Measurements from ENCODE around the gene PFDN4. TPM values are rescaled to one million over a fixed set of nuclear protein-coding genes. Genes with fewer than 3 reads are reported as not detected.

PFDN4 gene
- polyA plus RNA-seq, 1 donor from 2014 or later: 512 TPM

- H3K36me3 ChIP-seq (ENCODE audit: insufficient read depth, low read length): no peaks in the 10 kb centered on the region
- H2AFZ ChIP-seq (ENCODE audit: low read depth, low read length): no peak overlapping the region
- H3K4me3 ChIP-seq (ENCODE audit: low read length): no peak overlapping the region
- no peaks in the 10 kb centered on the region for H3K27me3 ChIP-seq (ENCODE audit: insufficient read depth, low read depth, low read length)
- H3K9me3 ChIP-seq (ENCODE audit: low read length): no peaks in the 10 kb centered on the region
- peaks cover 19% of the 10 kb centered on the region for H3K79me2 ChIP-seq (replicated peaks; ENCODE audit: insufficient read depth, low read length)
- H4K20me1 ChIP-seq (ENCODE audit: insufficient read depth): no peaks in the 10 kb centered on the region
- no peak overlapping the region for H3K9ac ChIP-seq (ENCODE audit: low read length)
- H3K4me2 ChIP-seq (ENCODE audit: low read length): no peak overlapping the region
- TF ChIP-seq POLR2AphosphoS5 (IDR thresholded peaks at IDR 0.05) (no peak), EZH2 (IDR thresholded peaks at IDR 0.05; ENCODE audit: borderline replicate concordance, insufficient read depth, low read length, poor library complexity, severe bottlenecking) (no peak), EP300 (conservative IDR thresholded peaks at IDR 0.05; ENCODE audit: poor library complexity, severe bottlenecking) (no peak), TAF1 (IDR thresholded peaks at IDR 0.05; ENCODE audit: low read depth) (no peak), CTCF (IDR thresholded peaks at IDR 0.05; ENCODE audit: poor library complexity, severe bottlenecking) (no peak), RAD21 (conservative IDR thresholded peaks at IDR 0.05) (no peak), MXI1 (conservative IDR thresholded peaks at IDR 0.05; ENCODE audit: poor library complexity, severe bottlenecking) (no peak), SMC3 (conservative IDR thresholded peaks at IDR 0.05; ENCODE audit: poor library complexity) (no peak)
- TF ChIP-seq, protein P1, sequence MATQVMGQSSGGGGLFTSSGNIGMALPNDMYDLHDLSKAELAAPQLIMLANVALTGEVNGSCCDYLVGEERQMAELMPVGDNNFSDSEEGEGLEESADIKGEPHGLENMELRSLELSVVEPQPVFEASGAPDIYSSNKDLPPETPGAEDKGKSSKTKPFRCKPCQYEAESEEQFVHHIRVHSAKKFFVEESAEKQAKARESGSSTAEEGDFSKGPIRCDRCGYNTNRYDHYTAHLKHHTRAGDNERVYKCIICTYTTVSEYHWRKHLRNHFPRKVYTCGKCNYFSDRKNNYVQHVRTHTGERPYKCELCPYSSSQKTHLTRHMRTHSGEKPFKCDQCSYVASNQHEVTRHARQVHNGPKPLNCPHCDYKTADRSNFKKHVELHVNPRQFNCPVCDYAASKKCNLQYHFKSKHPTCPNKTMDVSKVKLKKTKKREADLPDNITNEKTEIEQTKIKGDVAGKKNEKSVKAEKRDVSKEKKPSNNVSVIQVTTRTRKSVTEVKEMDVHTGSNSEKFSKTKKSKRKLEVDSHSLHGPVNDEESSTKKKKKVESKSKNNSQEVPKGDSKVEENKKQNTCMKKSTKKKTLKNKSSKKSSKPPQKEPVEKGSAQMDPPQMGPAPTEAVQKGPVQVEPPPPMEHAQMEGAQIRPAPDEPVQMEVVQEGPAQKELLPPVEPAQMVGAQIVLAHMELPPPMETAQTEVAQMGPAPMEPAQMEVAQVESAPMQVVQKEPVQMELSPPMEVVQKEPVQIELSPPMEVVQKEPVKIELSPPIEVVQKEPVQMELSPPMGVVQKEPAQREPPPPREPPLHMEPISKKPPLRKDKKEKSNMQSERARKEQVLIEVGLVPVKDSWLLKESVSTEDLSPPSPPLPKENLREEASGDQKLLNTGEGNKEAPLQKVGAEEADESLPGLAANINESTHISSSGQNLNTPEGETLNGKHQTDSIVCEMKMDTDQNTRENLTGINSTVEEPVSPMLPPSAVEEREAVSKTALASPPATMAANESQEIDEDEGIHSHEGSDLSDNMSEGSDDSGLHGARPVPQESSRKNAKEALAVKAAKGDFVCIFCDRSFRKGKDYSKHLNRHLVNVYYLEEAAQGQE (IDR thresholded peaks at IDR 0.05; ENCODE audit: borderline replicate concordance): no peak
- H3F3A ChIP-seq (ENCODE audit: insufficient read depth, low read length, poor library complexity, severe bottlenecking): no peaks in the 10 kb centered on the region
- no peak overlapping the region for H3K27ac ChIP-seq (ENCODE audit: low read length)
- H3K9me2 ChIP-seq (ENCODE audit: insufficient read depth, low read length): no peaks in the 10 kb centered on the region
Measured at GRCh38 chr20:54214566-54214965, 6.7 kb downstream of the PFDN4 start.

GRCh38 chr20:54215157-54215789 is 7.4 kb downstream of the PFDN4 start:
- Histone ChIP-seq H3K79me2 (replicated peaks; ENCODE audit: insufficient read depth, low read length) (peaks cover 12% of the 10 kb centered on the region), H3K36me3 (ENCODE audit: insufficient read depth, low read length) (no peaks in the 10 kb centered on the region), H3K27me3 (ENCODE audit: insufficient read depth, low read depth, low read length) (no peaks in the 10 kb centered on the region), H3K4me2 (ENCODE audit: low read length) (no peak overlapping the region), H3K9me3 (ENCODE audit: low read length) (no peaks in the 10 kb centered on the region), H3K27ac (ENCODE audit: low read length) (no peak overlapping the region), H3F3A (ENCODE audit: insufficient read depth, low read length, poor library complexity, severe bottlenecking) (no peaks in the 10 kb centered on the region), H4K20me1 (ENCODE audit: insufficient read depth) (no peaks in the 10 kb centered on the region), H3K9me2 (ENCODE audit: insufficient read depth, low read length) (no peaks in the 10 kb centered on the region), H2AFZ (ENCODE audit: low read depth, low read length) (no peak overlapping the region), H3K4me3 (ENCODE audit: low read length) (no peak overlapping the region), H3K9ac (ENCODE audit: low read length) (no peak overlapping the region)
- TF ChIP-seq SMC3 (conservative IDR thresholded peaks at IDR 0.05; ENCODE audit: poor library complexity) (no peak), CTCF (IDR thresholded peaks at IDR 0.05; ENCODE audit: poor library complexity, severe bottlenecking) (no peak), EP300 (conservative IDR thresholded peaks at IDR 0.05; ENCODE audit: poor library complexity, severe bottlenecking) (no peak), TAF1 (IDR thresholded peaks at IDR 0.05; ENCODE audit: low read depth) (no peak), MXI1 (conservative IDR thresholded peaks at IDR 0.05; ENCODE audit: poor library complexity, severe bottlenecking) (no peak), POLR2AphosphoS5 (IDR thresholded peaks at IDR 0.05) (no peak), EZH2 (IDR thresholded peaks at IDR 0.05; ENCODE audit: borderline replicate concordance, insufficient read depth, low read length, poor library complexity, severe bottlenecking) (no peak), RAD21 (conservative IDR thresholded peaks at IDR 0.05) (no peak)
- TF ChIP-seq, protein P1 (IDR thresholded peaks at IDR 0.05; ENCODE audit: borderline replicate concordance): no peak

All from neural cell (in vitro differentiated cells).